NB4 (cell line): ENCODE data around the gene RBM17.

Experiments used
- DNase-seq: peaks from one replicate; pipeline ENCODE4 v3.0.0; 2010; ENCODE audit warnings: low read depth
- H3K4me3 ChIP-seq: one replicate; pipeline ENCODE4 v1.5.1; 2011; ENCODE audit warnings: mild to moderate bottlenecking, low read depth, low read length, moderate library complexity
- MAX ChIP-seq: IDR thresholded peaks from 2 replicates; pipeline ENCODE4 v1.6.1; 2011; ENCODE audit warnings: low read depth, low read length
- MYC ChIP-seq: IDR thresholded peaks from 2 replicates; pipeline ENCODE4 v1.6.1; 2011; ENCODE audit warnings: low read depth, low read length
- POLR2A ChIP-seq: IDR thresholded peaks from 2 replicates; pipeline ENCODE4 v1.6.1; 2011; ENCODE audit warnings: mild to moderate bottlenecking; ENCODE audit not compliant: insufficient read length; ENCODE audit errors: extremely low read depth
- TF ChIP-seq, protein P1 (sequence below): IDR thresholded peaks from one replicate; pipeline ENCODE4 v1.5.1; 2012; ENCODE audit warnings: low read depth, low read length

Gene RBM17

DNA sequence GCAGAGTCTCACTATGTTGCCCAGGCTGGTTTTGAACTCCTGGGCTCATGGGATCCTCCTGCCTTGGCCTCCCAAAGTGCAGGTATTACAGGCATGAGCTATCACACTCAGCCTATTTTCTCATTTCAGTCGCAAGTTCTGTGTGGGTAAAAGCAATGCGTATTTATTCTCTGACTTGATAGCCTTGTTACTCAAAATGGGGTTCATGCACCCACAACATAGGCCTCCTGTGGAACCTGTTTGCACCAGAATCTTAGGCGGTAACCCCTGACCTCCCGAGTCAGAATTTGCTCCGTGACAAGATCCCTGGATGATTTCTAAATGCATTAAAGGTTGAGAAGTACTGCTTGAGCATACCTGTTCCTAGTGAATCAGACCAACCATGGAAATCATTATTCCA lies 34.0 kb upstream of the RBM17 start:
- TF ChIP-seq, protein P1, sequence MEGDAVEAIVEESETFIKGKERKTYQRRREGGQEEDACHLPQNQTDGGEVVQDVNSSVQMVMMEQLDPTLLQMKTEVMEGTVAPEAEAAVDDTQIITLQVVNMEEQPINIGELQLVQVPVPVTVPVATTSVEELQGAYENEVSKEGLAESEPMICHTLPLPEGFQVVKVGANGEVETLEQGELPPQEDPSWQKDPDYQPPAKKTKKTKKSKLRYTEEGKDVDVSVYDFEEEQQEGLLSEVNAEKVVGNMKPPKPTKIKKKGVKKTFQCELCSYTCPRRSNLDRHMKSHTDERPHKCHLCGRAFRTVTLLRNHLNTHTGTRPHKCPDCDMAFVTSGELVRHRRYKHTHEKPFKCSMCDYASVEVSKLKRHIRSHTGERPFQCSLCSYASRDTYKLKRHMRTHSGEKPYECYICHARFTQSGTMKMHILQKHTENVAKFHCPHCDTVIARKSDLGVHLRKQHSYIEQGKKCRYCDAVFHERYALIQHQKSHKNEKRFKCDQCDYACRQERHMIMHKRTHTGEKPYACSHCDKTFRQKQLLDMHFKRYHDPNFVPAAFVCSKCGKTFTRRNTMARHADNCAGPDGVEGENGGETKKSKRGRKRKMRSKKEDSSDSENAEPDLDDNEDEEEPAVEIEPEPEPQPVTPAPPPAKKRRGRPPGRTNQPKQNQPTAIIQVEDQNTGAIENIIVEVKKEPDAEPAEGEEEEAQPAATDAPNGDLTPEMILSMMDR = no peak
- TF ChIP-seq MYC (no peak), MAX (no peak), POLR2A (no peak)
- no peak overlapping the region for H3K4me3 ChIP-seq
- no peak for DNase-seq

- H3K4me3 ChIP-seq = no peak overlapping the region
- DNase-seq = no peak
- TF ChIP-seq MAX (no peak), MYC (no peak), POLR2A (no peak)
- TF ChIP-seq, protein P1 = no peak
Observed at GRCh38 chr10:6055929-6056328, 32.9 kb upstream of the RBM17 start.

GRCh38 chr10:6056411-6057135 lies 32.3 kb upstream of the RBM17 start:
- TF ChIP-seq MYC = no peak
- no peak for TF ChIP-seq MAX
- TF ChIP-seq POLR2A = no peak
- TF ChIP-seq, protein P1 = no peak
- H3K4me3 ChIP-seq = no peak overlapping the region
- no peak for DNase-seq

- TF ChIP-seq MAX (no peak), POLR2A (no peak), MYC (no peak)
- TF ChIP-seq, protein P1 = no peak
- H3K4me3 ChIP-seq = no peak overlapping the region
- DNase-seq = no peak
Observed at GRCh38 chr10:6058682-6059475, 30.0 kb upstream of the RBM17 start.

DNA sequence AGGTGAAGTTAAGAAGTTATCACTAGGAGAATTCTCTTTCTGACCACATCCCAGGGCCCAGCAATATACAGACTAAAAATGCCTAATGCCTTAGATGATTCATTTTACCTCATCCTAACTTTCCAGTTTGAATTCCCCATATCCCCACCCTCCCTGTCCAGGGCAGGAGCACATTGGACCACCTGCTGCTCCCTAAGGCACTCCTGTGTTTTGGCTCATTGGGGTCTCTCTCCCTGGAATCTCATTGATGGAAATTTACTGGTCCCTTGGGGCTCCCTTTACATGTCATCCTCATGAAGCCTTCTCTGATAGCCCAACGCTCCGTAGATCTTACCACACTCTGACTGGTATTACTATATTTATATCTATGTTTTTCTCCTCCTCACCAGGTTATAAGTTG lies 29.3 kb upstream of the RBM17 start:
- no peak overlapping the region for H3K4me3 ChIP-seq
- DNase-seq = no peak
- TF ChIP-seq, protein P1 = no peak

GRCh38 chr10:6061056-6061455 lies 27.8 kb upstream of the RBM17 start:
- TF ChIP-seq MAX (no peak), MYC (no peak), POLR2A (no peak)
- TF ChIP-seq, protein P1 = no peak
- no peak overlapping the region for H3K4me3 ChIP-seq
- DNase-seq = no peak
